HG03060 (cell line): ENCODE measurements around the gene CCN2.

Source experiments
- ATAC-seq: cut with Tn5 transposase; IDR thresholded peaks from one replicate; pipeline ENCODE4 v1.9.1; 2021; ENCODE audit warnings: low read depth, moderate number of reproducible peaks; ENCODE audit not compliant: unreplicated experiment

CCN2 gene

DNA sequence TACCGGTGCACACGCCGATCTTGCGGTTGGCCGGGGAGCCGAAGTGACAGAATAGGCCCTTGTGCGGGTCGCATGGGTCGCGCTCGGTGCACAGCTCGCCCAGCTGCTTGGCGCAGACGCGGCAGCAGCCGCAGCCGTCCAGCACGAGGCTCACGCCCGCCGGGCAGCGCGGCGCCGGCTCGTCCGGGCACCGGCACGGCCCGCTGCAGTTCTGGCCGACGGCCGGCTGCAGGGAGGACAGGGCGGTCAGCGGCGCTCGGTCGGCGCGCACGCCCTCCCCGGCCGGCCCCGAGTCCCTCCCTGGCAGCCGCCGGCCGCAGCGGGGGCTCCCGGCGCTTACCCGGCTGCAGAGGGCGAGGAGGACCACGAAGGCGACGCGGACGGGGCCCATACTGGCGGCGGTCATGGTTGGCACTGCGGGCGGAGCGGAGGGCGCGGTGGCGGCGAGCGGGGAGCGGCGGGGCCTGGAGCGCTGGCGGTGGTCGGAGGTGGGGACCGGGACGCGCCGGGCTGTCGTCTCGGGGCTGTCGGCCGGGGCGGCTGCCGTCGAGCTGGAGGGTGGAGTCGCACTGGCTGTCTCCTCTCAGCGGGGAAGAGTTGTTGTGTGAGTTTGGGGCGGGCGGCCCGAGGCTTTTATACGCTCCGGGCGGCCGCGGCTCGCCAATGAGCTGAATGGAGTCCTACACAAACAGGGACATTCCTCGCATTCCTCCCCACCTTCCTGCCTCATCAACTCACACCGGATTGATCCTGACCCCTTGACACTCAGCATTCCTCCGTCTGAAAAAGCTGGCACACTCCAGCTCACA lies at the start of gene CCN2:
Gene CCN2, minus strand, starts transcription at position 606 of the 809 bp plus-strand sequence. Its CDS starts 200 bp downstream, at position 406.
- ATAC-seq, result no peak

DNA sequence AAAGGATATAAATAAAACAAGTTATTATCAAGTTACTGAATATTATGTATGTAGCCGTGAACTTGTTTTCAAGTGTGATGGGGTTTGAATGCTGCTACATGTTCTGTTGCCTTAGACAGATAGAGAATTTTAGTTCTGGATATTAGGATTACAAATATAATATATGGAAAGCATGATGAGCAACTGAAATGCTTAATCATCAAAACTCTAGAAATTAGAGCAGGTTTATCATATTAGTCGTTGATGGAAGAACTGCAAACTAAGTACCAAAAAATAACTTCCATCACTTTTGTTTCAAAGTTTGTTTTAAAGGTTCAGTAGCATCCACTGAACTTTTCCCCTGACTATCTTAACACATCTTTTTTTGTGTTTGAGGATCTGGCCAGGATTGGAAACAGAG lies 49.1 kb upstream of the CCN2 start:
- ATAC-seq, result no peak

DNA sequence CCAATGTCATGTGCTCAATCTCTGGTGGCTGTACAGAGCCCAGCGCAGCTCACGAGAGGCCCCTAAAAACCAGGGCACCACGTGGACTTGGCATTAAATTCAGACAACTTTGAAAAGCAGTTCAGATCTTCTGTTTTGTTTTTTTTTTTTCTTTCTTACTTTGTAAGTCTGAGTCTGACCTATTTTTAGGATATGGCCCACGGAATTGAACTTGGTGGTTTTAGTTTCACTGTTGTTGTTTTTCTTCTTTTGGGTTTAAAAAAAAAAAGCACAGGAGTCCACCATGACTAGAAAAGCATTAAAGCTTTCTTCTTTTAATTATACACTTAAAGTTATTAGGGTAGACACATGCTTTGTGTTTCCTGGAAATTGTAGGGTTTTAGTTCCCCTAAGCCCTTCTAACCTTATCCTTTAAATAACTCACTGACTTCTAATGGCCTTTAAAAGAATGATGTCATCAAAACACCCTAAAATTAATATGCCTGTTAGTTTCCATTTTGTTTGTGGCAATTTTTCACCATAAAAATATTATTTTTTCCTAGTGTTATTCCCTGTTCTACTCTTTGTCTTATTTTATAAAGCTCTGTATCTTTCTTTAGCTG lies 48.5 kb upstream of the CCN2 start:
- ATAC-seq, result no peak

DNA sequence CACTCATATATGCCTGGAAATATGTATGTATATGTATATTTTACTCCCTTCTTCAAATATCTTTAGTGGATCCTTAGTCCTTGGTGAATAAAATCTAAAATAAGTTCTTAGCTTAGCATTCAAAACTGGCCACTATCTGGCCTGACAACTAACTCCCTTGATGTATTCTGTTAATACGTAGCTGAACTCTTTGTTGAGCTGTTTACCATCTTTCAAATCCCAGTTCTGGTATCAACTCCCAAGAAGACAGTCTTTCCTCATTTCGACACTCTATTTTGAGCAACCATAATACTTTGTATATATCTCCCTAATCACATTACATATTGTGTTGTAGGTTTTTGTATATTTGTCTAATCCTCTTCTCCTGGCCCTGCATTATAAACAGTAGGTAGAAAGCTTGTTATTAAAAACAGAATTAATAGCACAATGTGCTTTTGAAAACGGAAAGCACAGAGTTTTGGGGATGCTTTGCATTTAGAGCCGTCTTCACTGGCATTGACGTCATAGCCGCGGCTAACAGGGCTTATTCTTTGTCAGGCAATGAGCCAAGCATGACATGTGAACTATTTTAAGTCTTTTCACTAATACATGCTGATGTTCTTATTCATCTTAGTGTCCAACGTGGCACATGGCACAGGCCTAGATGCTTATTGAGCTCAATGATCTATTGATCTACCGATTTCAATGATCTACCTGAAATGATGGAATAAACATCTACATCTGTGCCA lies 47.2 kb upstream of the CCN2 start:
- no peak for ATAC-seq

DNA sequence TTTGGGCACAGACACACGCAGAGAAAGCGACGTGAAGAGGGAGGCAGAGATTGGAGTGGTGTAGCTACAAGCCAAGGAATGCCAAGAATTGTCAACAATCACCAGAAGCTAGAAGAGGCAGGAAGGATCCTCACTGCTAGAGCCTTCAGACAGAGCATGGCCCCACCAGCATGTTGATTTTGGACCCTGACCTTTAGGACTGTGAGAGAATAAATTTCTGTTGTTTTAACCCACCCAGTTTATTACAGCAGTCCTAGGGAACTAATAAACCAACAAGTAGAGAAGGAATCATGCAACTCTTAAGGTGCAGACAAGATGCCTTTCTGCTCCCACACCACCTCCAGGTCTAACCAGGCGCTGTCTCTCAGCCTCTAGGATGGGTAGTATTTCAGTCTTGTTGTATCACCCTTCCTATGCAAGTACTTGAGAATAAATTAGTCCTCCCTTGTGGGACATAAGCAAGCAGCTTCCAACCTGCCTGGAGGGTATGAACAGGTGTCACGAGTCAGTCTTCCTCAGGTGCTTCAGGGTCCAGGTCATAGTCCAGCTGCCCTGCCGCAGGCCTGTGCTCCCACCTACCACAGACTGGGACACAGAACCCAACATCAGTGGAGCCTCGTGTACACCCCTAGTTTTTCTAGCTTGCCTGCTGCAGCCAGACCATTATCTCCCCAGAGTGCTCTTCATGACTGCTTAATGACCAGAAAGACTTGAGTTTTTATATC lies 46.4 kb upstream of the CCN2 start:
- no peak for ATAC-seq

- ATAC-seq, result no peak
These were observed 44.7 kb upstream of the CCN2 start for GRCh38 chr6:131995917-131996316.

GRCh38 chr6:131992557-131992956 lies 41.4 kb upstream of the CCN2 start:
- no peak for ATAC-seq

DNA sequence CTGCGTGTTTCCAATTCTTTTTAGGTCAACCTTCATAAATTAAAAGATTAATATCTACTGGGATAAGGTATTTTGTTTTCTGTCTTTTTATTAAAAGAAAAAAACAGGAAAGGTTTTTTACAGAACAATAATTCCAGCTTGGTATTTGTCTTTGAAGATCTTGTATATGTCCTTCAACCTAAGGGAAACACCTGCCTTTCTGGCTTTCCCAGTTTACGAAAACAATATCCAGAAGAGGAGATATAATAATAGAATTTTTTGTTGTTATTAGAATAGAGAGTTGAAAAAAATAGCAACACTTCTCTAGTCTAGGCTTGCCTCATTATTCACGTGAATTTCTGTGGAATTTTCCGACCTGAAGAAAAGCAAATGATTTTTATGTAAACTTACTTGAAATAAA lies 37.9 kb upstream of the CCN2 start:
- ATAC-seq, result no peak

DNA sequence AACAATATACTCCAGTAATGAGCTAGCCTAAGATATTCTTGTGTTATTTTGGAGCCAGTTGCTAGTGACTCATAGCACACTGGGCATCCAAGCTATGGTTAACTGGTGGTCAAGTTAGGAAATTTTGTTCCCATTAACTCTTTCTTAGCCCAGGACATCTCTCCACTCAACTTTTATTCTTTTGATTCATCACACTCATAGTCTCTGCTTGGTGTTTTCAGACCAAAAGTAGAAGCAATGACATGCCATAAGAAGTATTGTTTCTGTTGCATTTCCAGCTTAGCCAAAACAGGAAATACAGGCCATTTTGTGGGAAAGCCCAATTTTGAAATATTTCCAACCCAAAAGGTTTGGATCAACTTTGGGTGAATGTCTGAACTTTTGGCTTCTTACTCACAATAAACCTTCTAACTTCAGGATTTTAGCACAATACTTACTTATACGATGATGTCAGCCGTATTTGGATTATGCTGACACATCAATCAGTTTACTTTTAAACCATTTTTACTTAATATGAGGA lies 31.6 kb upstream of the CCN2 start:
- ATAC-seq, result no peak

GRCh38 chr6:131981624-131981978 lies 30.4 kb upstream of the CCN2 start:
- no peak for ATAC-seq

DNA sequence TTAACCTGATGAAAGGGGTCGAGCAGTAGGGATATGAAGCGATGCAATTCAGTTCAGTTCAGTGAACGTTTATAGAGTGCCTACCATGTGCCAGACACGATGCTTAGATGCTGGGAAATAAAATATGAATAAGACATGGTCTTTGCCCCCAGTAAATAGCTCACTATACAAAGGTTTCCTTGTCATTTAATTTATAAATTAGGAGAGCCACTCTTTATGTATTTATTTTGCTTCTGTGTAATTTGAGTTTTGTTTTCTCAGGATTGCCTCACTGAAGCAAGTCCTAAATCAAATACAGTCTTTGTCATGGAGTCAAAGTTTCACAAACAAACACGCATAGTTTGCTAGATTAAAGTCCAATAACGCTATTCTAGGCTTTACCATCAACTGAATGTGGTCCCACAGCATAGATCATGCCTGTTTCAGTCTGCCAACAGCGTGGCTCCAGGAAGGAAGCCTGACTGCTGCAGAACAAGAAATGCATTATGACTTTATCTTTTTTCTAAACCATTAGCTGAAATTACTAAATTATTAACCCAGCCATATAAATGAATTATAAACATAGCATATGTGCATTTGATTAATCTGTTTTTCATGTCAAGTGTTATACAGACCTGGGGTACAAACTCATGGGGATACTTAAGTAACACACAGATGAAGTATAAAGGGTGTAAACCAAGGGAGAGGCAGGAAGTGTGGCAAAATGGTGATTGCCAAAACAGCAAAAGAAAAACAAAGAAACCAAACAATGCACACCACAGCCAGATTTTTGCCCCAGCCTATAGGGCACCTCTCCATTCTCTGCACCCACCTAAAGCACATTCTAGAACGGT lies 29.8 kb upstream of the CCN2 start:
- ATAC-seq, result no peak

DNA sequence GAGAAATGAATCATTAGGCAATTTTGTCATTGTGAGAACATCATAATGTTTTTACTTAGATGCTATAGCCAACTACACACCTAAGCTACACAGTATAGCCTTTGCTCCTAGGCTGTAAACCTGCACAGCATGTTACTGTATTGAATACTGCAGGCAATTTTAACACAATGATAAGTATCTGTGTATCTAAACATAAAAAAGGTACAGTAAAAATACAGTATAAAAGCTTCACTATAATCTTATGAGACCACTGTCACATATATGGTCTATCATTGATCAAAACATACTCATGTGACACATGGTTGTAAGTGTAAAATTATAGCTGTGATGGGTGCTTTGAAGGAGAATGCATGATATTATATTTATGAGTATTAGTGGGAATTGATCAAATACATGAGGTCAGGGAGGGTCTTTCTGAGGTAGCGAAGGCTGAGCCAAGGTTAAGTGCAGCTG lies 29.2 kb upstream of the CCN2 start:
- ATAC-seq, result no peak

GRCh38 chr6:131979515-131980337 lies 28.6 kb upstream of the CCN2 start:
- ATAC-seq, result no peak

GRCh38 chr6:131978522-131978921 lies 27.4 kb upstream of the CCN2 start:
- ATAC-seq, result no peak

GRCh38 chr6:131976545-131977061 lies 25.4 kb upstream of the CCN2 start:
- no peak for ATAC-seq

GRCh38 chr6:131972741-131973140 lies 21.6 kb upstream of the CCN2 start:
- ATAC-seq, result no peak

DNA sequence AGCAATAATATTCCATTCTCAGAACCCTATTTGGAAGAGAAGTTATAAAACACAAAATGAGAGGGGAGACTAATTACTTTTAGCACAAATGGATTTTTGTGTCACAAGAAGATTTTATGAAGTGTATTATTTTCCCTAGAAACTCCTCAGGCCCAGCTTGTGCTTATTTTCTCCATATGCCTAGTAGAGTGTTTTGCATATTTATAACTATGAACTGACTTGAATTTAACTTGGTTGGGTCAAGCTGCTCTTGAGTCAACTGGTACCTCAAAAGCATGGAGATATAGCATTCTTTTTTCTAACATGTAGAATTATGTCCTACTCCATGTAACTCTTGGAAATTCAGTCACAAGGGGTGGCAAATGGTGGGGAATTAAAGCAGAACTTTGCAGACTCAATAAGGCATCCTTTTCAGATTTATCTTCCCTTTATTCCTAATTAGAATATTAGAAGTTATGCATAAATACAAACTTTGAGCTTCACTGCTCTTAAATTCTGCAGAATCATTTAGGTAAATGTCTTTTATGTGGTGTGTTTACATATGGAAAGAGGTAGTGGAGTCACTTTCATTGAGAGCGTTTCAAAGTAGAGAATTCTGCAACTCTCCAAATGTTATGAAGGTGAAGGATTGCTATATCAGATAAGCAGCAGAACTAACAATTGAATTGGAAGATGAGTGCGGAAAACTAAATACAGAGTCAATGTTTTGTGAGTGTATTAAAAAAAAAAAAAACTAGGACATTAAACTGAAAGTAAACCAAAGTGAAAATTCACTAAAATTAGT lies 19.1 kb upstream of the CCN2 start:
- no peak for ATAC-seq

- ATAC-seq, result no peak
These were observed 17.5 kb upstream of the CCN2 start for GRCh38 chr6:131968656-131969055.
